ENCODE measurements around the gene ABTB2.

The ABTB2 gene

DNA sequence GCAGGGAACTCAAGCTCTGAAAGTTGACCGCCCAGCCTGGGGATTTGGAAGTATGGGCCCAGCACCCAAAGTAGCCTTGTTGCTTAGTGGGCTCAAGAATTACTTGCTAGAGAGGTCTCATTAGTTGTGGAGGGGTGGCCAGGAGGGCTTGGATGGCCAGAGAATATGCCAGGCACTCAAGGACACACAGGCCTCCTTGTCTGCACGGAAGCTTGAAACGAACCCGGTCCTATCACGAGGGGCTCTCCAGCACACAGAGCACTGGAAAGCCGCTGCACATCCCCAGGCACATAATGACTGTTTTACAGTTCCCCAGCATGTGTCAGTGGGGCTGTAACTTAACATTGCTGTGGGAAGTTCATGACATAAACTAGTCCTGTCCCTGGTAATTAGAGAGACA is 196.4 kb downstream of the ABTB2 start:
- no peak for DNase-seq

DNA sequence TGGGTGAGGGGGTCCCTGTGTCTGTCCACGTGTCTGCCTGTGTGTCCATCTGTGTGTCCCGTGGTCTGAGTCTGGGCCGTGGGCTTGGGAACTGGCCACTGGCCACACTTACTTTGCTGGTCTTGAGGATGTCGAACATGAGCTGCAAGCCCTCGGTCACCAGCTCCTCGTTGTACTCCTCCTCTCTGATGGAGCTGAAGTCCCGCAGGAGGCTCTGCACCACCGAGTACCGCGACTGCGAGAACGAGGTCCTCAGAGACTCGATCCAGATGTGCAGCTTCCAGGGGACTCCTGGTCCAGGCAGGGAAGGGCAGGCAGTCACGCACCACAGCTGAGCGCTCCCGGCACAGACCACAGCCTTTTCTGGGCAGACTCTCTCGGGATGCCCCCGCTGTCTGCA is 197.0 kb downstream of the ABTB2 start:
- no peak for DNase-seq

DNA sequence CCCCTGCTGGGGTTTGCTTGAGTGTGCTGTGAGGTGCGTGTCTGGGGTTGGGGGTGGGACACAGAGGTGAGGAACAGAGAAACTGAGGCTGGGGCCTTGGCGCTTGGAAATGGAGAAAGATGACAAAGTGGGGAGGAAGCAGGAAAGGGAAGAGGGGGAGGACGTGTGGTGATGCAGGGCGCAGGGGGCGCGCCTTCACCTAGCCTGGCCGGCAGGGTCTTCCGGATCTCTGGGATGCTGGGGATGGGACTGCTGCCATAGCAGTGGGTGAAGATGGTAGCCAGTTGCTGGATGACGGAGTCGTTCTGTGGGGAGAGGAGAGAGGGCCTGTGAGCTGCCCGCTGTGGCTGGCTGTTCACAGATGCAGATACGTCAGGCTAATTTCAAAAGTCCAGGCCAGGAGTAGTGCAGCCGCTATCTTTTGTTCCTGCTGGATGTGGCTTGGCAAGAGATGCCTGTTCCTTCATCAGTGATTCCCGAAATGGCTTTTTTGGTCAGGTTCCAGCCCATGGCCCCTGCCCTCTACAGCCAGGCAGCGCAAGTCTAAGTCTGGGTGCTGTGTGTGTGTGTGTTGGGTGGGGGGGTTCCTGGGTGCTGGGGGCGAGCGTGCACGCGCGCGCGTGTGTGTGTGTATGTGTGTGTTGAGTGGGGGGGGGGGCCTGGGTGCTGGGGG is 197.6 kb downstream of the ABTB2 start:
- no peak for DNase-seq

DNA sequence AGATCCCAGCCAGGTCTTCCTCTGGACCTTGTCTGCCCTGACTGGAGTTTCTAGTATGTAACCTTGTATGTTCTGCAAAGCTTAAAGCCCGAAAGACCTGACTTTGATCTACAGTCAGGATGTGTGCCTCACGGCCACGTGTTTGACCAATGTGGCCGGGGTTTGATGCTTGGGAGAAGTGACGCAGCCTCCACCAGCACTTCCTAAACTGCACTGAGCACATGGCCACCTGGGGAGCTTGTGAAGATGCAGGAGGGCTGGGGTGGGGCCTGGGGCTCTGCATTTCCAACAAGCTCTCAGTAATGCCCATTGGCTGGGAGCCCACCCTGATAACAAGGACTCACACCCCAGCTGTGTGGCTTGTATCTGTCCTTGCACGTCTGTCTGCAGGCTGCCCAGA is 199.1 kb downstream of the ABTB2 start:
- no peak for DNase-seq

DNA sequence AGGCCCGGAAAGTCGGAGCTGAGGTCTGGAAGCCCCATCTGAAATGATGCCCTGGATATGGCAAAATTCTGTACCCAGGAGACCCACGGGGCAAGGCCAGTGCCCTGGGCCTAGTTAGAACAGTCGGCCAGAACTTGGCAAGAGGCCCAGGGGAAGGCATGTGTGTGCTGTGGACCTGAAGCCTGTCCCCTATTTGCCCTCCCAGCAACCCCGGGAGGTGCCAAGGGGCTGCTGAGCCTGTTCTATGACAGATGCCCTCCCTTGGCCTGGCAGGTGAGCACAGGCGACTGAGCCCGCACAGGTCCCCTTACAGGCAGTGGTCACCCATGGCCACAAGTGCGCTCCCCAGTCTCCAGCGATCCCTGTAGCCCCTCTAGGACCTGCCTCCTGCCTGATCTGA is 200.6 kb downstream of the ABTB2 start:
- DNase-seq = no peak

DNA sequence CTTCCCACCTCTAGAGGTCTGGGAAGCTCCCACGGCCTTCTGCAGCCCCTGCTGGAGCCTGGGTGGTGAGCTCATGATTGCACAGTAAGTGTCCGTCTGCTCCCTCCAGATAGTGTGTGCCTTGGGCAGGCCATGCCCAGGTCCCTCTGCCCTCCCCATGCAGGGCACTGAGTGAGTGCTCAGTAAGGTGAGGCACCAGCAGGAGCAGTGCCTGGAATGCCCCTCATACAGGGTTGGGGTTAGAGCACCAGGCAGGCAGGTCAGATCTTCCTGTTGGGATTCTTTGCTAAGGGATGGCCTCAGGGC is 202.1 kb downstream of the ABTB2 start:
- no peak for DNase-seq

DNA sequence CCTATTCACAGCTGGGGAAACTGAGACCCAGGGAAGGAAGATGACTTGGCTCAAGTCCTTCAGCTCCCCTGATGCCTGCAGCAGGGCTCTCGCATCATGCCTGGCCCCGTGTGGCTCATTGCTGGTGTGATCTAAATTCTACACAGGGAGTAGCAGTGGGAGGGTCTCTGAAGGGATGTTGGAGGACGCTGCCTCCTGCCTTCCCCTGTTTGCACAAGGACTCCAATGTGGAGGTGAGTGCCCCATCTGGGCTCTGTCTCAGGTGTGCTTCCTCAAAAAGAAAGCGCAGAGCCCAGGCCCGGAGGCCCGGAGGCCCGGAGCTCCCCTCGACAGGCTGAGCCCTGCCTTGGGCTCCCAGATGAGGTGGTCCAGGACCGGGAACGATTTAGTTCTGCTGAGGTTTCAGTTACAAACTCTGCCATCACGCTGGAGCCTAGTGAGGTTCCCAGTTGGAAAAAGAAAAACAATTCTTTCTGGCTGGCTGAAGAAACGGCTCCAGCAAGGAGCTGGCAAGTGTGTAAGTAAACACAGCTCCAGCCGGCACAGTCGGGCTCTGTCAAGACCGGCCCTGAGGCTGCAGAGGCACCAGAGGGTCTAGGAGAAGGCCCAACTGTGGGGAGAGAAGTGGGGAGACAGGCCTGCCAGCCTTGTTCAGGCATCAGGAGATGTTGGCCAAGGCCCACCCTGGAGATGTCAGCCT is 202.6 kb downstream of the ABTB2 start:
- DNase-seq = no peak

DNA sequence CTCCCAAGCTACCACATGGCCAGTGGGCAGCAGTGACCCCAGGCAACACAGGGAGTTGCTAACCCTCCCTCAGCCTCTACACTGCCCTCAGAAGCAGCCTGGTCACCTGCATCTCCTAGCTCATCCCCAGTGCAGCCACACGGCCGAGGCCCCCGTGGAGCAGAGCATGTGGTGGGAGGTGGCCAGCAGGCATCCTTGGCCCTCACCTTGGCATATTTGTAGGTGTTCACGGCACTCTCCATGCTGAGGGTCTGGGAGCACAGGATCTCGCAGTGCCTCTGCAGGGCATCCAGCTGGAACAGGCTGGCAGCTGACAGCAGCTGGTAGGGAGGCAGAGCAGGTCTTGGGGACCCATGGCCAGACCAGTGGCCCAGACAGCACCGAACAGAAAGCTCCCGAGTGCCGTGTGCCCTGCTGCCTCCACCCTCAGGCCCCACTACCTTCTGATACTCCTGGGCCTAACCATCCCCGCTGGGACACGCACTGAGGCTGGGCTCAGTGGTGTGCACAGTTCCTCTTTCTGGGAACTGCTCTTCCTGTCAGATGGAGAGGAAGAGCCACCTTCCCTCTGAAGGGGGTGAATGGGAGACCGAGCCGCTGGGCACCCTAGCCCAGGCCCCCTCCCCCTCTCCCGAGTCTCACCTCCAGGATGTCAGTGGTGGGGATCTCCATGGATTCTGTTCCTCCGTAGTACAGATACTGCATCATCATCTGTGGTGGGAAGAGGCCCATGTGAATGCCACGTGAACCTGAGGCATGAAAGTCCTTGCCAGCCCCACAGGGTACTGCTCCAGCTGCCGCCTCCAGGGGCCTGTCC is 203.5 kb downstream of the ABTB2 start:
- no peak for DNase-seq

DNA sequence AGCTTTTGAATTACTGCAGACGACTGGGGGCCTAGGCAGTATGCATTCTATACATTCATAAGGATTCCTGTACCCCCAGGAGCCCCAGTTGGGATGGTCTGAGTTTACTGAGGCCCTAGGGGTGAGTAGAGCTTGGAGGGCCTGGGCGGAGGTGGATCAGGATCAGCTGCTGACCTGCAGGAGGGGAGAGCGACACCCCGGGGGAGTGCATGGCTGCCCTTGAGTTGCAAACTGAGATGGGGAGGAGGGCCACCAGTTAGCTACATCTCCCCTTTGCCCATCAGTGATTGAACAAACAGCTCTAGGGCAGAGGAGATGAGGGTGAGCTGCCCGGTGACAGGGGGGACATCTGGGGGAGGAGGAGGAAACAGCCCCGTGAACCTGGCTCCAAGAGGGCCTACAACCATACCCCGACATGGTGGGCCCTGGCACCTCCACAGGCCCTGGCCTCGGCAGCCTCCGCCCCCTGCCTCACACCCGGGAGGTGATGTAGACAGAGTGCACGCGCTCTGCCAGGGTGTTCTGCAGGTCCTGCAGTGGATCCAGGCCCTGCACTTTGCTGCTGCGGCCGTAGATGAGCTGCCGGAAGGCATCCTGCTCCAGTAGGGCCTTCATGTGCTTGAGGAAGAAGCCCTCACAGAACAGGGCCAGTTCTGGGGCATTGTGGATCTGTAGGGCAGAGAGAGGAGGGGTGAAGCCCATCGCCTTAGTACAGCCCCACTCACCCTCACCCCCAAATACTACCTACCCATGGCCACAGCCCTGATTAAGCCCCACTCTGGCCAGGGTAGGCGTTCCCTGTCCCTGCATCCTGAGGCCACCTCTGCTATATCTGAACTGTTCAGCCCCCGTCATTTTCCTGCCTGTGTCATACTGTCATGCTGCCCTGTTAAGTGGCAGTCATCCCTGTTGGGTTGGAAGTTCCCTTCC is 205.6 kb downstream of the ABTB2 start:
- DNase-seq = no peak

DNA sequence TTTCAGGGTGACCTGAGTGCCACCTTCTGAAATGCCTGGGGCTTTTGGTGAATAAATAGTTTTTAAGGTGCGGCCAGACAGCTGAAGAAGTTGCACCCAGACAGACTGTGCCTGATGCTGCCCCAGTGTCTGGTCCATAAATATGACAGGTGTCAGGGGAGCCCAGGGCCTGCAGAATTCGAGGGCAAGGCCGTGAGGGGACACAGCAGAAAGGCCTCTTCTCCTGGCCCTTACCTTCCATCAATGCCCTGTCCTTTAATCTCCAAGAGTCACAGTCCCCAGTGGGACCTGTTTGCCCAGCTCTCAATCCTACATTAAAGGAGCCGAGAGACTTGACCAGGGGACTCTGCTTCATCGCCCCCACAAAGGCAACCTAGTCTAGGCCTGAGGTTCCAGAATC is 206.6 kb downstream of the ABTB2 start:
- DNase-seq = no peak

DNA sequence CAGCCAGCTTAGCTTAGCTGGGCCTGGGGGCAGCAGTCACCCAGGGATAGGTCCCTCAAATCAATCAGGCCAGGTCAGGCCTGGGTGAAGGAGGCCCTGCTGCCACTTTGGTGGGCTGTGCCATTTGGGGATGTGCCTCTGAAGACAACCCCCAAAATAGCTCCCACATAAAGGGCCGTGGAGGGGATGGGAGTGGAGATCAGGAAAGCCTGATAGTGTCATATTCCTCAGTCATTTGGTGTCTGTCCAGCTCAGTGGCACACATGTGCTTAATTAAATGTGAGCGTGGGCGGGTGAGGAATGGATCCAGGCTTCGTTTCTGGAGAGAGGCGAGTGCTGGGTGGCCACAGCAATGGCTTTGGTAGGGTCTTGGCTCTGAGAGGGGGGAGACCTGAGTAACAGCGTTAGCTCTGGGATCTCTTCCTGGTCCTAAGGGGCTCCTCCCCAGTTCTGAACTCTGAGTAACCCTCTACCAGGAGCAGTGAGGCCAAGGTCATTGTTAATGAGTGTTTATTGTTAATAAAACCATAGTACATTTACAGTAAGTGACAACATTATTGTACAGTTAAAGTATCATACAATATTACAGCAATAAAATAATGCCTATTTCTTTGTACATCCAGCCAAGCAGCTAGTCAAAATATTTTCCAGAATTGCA is 207.2 kb downstream of the ABTB2 start:
- no peak for DNase-seq

DNA sequence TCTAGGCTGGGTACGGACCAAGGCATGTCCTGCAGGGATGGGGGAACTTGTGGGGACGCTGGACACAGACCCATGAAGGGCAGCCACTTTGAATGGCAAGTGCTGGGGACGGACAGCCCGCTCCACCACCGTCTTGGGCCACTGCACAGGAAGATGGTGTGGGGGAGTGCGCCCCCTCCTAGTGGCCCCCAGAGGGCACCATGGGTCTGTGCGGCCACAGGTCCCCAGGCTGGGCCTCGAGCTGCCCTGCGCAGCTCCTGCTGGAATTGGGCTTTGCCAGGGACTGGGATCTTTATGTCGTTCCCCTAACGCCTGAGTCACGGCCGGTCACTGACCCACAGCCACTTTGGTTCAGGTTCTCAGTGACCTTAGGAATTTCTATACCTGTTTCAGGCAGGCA is 208.0 kb downstream of the ABTB2 start:
- no peak for DNase-seq

DNA sequence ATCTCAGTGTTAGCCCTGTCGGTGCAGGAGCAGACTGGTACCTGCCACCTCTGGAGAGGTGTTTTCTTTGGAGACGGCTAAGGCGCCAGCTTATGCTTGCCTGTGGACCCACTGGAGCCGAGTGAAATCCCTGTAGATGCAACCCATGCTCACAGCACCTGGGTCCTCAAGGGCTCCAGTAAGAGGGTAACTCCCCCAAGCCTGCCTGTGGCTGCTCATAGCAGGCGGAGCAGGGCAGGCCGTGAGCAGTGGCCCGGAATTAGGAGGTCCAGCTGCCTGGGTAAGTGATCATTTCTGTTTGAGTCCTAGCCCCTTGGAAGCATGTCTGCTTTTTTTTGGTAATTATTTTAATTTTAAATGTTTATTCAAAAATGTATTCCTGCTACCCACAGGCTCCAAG is 208.5 kb downstream of the ABTB2 start:
- DNase-seq = no peak

DNA sequence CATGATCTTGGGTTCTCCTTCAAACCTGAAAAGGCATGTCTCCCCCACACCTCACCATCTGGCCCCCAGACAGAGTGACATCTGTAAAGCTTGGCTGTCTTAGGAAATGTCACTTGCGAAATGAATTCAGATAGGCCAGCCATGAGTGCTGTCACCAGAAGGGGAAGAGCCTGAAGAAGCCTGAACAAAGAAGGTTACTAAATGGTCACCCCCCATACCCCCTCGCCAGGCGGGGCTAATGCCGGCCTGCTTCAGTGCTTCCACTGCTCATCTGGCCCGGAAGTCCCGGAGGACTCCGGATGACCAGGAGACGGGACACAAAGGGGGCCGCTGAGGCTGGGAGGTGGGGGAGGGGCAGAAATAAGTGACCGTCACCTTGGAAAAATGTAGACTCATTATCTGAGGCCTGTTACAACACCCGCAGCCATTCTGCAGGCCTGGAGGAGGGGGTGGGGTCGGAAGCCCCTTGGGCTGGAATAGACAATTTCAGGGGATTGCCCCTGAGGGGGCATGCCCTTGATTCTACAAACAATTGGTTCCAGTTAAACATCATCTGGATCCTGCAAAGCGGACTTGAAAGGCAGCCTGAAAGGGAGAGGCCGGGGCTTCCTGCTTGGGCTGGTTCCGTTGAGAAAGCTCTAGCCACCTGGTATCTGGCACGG is 209.2 kb downstream of the ABTB2 start:
- no peak for DNase-seq

DNA sequence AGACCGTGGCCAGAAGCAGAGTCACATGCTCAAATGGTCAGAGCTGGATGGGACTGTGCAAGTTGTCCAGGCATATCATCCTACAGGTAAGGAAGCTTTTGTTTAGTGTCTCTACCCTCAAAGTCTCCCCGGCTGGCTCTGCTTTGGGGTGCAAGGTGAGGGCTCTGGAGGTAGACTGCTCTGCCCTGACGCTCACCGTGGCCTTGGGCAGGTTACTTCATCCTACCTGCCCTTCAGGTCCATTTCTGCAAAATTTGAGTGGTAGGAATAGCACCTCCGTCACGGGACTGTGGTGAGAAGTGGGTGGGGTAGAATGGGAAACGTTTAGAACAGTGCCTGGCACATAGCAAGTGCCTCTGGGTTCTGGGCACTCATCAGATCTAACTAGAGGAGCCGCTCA is 210.2 kb downstream of the ABTB2 start:
- DNase-seq = no peak

DNA sequence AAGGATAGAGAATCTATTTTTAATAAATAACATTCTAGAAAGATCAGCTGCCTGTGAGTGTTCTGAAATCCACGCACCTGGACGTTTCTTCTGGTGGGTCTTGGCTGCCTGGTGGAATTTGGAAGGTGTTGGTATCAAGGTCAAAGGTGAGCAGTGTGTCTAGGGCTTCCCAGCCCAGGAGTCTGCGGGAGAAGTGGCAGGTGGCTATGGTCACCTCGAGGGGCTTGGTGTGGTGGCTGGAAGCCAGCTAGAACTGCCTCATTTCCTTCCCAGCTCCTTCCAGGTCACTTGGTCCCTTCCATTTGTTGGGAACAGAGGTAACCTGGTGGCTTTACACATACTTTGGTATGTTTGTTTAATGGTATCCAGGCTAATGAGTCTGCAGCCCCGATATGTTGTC is 210.9 kb downstream of the ABTB2 start:
- DNase-seq = no peak

DNA sequence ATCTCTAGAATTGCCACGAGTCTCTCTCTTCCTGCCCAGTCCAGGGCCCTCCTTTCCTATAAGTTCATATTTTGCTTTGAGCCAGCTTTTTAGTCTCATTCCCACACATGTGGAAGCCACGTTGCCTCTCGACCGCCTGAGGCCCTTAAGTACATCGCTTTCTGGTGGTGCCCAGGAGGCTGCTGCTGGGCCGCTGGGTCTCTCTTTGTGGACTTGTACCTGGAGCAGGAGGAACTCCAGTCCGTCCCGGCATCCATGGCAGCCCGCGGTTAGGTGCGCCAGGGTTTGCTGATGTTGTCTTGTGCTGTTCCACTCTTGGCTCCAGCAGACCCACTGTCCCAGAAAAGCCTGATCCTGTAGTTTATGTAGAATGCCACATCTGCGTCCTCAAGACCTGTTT is 211.4 kb downstream of the ABTB2 start:
- no peak for DNase-seq

DNA sequence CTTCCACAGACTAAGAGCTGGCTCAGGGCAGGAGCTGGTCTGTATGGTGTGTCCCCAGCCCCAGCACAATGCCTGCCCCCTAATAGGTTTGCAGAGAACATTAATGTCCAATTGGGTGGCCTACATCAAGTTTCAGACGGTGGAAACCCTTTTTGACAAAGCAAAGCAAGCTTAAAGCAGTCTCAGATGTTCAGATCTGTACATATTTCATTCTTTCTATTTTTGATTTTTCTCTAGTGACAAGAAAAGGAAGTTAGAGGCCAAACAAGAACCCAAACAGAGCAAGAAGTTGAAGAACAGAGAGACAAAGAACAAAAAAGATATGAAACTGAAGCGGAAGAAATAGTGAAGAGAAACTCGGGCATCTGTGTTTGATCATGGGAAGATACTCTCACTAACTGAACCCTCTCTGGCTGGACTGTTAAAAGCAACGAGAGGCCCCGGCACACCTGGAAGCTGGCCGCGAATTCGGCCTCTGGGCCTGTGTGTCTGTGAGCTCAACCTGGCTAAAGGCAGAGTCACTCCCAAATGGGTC is 211.9 kb downstream of the ABTB2 start:
- no peak for DNase-seq

DNA sequence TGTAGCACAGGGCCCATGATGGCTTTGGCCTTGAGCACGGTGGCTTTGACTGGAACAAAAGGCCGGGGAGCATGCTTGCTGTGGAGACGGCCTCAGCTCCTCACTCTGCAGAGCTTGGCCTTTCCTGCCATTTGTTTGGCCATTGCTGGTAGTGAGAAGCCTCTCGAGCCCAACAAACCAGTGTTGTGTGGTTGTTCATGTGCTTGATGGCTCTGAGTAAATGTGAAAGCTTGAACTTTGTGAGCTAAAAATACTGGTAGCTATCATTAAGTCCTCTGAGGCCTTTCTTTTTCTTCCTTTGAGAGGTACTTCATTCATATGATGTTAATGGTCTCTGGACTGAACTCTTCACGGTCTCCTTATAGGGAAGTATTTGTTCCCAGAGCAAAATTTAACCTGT is 212.7 kb downstream of the ABTB2 start:
- no peak for DNase-seq

DNA sequence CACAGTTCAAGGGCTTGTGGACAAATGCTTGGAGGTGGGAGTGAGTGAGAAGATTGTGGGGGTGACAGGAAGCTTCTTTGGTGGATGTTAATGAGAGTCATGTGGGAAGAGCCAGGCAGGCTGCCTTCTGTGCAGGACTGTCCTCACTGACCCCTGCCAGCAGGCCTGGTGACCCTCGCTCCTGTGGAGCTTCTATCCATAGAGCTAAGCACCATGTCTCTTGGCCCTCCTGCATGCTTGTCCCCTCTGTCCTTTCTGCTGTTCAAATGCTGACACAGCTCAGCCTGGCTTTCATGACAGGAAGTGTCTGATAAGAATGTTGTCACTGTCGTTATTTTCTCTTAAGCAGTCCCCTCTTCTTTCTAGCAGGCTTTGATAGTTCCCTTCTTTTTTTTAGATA is 214.8 kb downstream of the ABTB2 start:
- DNase-seq = no peak

DNA sequence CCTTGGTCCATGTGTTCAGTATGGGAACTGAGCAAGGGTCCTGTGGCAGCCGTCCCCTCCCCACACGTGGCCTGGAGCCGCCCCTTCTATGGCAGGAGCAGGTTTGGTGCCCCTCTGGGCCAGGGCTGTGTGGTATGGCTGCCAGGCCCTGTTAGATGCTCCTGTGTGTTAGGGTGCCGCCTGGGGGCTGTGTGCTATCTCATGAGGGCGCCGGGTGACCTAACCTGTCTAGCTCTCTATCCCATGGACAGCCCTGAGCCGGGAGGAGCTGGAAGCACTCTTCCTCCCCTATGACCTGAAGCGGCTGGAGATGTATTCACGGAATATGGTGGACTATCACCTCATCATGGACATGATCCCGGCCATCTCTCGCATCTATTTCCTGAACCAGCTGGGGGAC is 217.7 kb downstream of the ABTB2 start:
- no peak for DNase-seq

DNA sequence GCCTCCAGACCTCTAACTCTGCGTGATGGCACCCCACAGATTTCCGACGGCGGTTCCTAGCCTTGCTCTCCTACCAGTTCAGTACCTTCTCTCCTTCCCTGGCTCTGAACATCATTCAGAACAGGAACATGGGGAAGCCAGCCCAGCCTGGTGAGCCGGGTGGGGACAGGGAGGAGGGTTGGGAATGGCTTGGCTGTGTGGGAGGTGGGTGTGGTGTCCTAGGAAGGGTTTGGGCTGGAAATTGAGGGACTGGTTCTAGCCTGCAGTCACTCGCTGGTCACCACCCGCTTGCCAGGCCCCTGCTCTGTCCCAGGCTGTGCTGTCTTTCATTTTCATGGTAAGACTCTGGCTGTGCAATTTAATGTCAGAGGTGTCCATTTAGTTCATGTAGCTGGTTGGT is 218.5 kb downstream of the ABTB2 start:
- DNase-seq = no peak

Data from NCI-H187 (cell line).